Testis (tissue), 3 donors: ENCODE data around the gene DERL3. TPM values are rescaled to one million over a fixed set of nuclear protein-coding genes. Genes with fewer than 3 reads are reported as not detected.

Source experiments
- DNase-seq: peaks from one replicate; pipeline ENCODE4 v3.0.0-alpha.2; 2019
- H3K27ac ChIP-seq, 2 donors: fragments of 200-600 bp; sonication (generic); one replicate each; pipeline ENCODE4 v1.5.1; 2019
- H3K27me3 ChIP-seq: fragments of 200-600 bp; sonication (generic); one replicate; pipeline ENCODE4 v1.5.1; 2019
- H3K36me3 ChIP-seq: fragments of 200-600 bp; sonication (generic); one replicate; pipeline ENCODE4 v1.5.1; 2017; ENCODE audit warnings: low read depth; ENCODE audit errors: missing control alignments
- H3K4me1 ChIP-seq: fragments of 200-600 bp; sonication (generic); one replicate; pipeline ENCODE4 v1.5.1; 2019
- H3K4me3 ChIP-seq, 2 donors: fragments of 200-600 bp; sonication (generic); one replicate each; pipeline ENCODE4 v1.5.1; 2017 to 2019
- H3K9me3 ChIP-seq: fragments of 200-600 bp; sonication (generic); one replicate; pipeline ENCODE4 v1.5.1; 2017
- CTCF ChIP-seq, 3 experiments: fragments of 450-650 bp in 2 of 3; fragments of 200-600 bp in 1 of 3; sonication (generic) in 1 of 3; IDR thresholded peaks; one replicate each; pipeline ENCODE4 v1.5.1; 2016 to 2019; ENCODE audit warnings: antibody characterized with exemption in 3 of 3, mild to moderate bottlenecking in 2 of 3, moderate library complexity in 1 of 3
- POLR2A ChIP-seq: fragments of 450-650 bp; IDR thresholded peaks from one replicate; pipeline ENCODE4 v1.6.1; 2017; ENCODE audit warnings: antibody characterized with exemption, mild to moderate bottlenecking, moderate library complexity
- WGBS, 2 donors: methylation state at CpG; one replicate each; pipeline ENCODE4 v1.1.5; 2018; 5-methylcytosine and 5-hydroxymethylcytosine counted together
- intact Hi-C: fragments of 100-400 bp; cut with DNase I; formaldehyde crosslinking; loops from one replicate; pipeline ENCODE4 v1.15.1; 2023; ENCODE audit warnings: low total_unique reads
- polyA plus RNA-seq: library from polyadenylated mRNA; stranded (reverse); fragments of 350-450 nt; fragmentation: Illumina TruSeq; extraction: RNeasy Lipid Tissue Mini Kit (QIAGEN cat#74804); gene quantifications from one replicate; pipeline ENCODE4 v1.2.3, GENCODE V29; 2014; ENCODE audit warnings: low read depth, low replicate concordance; ENCODE audit not compliant: insufficient read depth
- total RNA-seq, 2 donors: library from RNA; depleted of rRNA; stranded (reverse); fragments of >200 nt; gene quantifications; one replicate each; pipeline ENCODE4 v1.2.3, GENCODE V29; 2016

Gene DERL3
- total and polyA plus RNA-seq, 3 donors from 2014 or later = 14.9 to 48.7 (median 16.2) TPM

GRCh38 chr22:23829845-23830372 is 8.9 kb downstream of the DERL3 start:
- Histone ChIP-seq H3K36me3 (no peaks in the 10 kb centered on the region), H3K9me3 (no peaks in the 10 kb centered on the region), H3K4me3 (no peak overlapping the region), H3K27me3 (no peaks in the 10 kb centered on the region), H3K4me1 (peaks cover 10% of the 10 kb centered on the region), H3K27ac (no peak overlapping the region)
- DNase-seq = no peak
- WGBS, 2 donors = 88 to 89% methylated on average over 7 of the region's 7 CpGs
- intact Hi-C loops = no loop called here
- TF ChIP-seq CTCF (IDR thresholded peaks at IDR 0.05) (no peak), POLR2A (no peak)

GRCh38 chr22:23828800-23829680 is 9.8 kb downstream of the DERL3 start:
- Histone ChIP-seq H3K9me3 (no peaks in the 10 kb centered on the region), H3K36me3 (no peaks in the 10 kb centered on the region), H3K4me3 (no peak overlapping the region), H3K27ac (peak overlapping the region in 1 of 2 donors; percentile 20), H3K27me3 (no peaks in the 10 kb centered on the region), H3K4me1 (peaks cover 14% of the 10 kb centered on the region)
- peak; percentile 58 for DNase-seq
- intact Hi-C loops = no loop called here
- TF ChIP-seq POLR2A (no peak), CTCF (IDR thresholded peaks at IDR 0.05) (no peak)
- WGBS, 2 donors = 85 to 87% methylated on average over 9 to 10 of the region's 10 CpGs

- TF ChIP-seq CTCF (IDR thresholded peaks at IDR 0.05) = no peak
- TF ChIP-seq POLR2A = no peak
- H3K36me3 ChIP-seq = no peaks in the 10 kb centered on the region
- WGBS, 2 donors = 81 to 91% methylated on average over 7 to 11 of the region's 11 CpGs
- DNase-seq = no peak
- peaks cover 26% of the 10 kb centered on the region for H3K4me1 ChIP-seq
- intact Hi-C loops = no loop called here
- no peak overlapping the region for H3K27ac ChIP-seq
- no peaks in the 10 kb centered on the region for H3K27me3 ChIP-seq
- H3K4me3 ChIP-seq = no peak overlapping the region
- H3K9me3 ChIP-seq = no peaks in the 10 kb centered on the region
These were observed 11.3 kb downstream of the DERL3 start for GRCh38 chr22:23827351-23827995.

- Histone ChIP-seq H3K27ac (no peak overlapping the region), H3K36me3 (no peaks in the 10 kb centered on the region)
- intact Hi-C loops = no loop called here
These were observed 12.1 kb downstream of the DERL3 start for GRCh38 chr22:23826510-23827350.

More at GRCh38 chr22:23826510-23827350, 12.1 kb downstream of the DERL3 start:
- no peaks in the 10 kb centered on the region for H3K9me3 ChIP-seq
- TF ChIP-seq POLR2A = no peak
- no peak for TF ChIP-seq CTCF (IDR thresholded peaks at IDR 0.05)
- DNase-seq = no peak
- no peaks in the 10 kb centered on the region for H3K27me3 ChIP-seq
- no peak overlapping the region for H3K4me3 ChIP-seq
- 70 to 83% methylated on average over 15 of the region's 15 CpGs for WGBS, 2 donors
- H3K4me1 ChIP-seq = peaks cover 32% of the 10 kb centered on the region
